GM23338 (cell line): ENCODE results near the gene EXOSC1. TPM values are rescaled to one million over a fixed set of nuclear protein-coding genes. Genes with fewer than 3 reads are reported as not detected.

ENCODE experiments used
- ATAC-seq: fragments of 200-7000 bp; cut with Tn5 transposase; 3 replicates; pipeline ENCODE4 v1.9.1; 2020
- DNase-seq: peaks from one replicate; pipeline ENCODE4 v3.0.0-alpha.2; 2015; ENCODE audit warnings: low spot score
- H2AFZ ChIP-seq: fragments of 200-600 bp; sonication (generic); 2 replicates; pipeline ENCODE4 v1.8.0; 2016; ENCODE audit warnings: antibody characterized with exemption, mild to moderate bottlenecking, moderate library complexity
- H3F3A ChIP-seq: fragments of 200-600 bp; sonication (generic); replicated peaks from 2 replicates; pipeline ENCODE4 v1.8.0; 2017; ENCODE audit warnings: antibody characterized with exemption, mixed run types, low read depth
- H3K27ac ChIP-seq: fragments of 200-600 bp; sonication (generic); 2 replicates; pipeline ENCODE4 v1.6.1; 2016; ENCODE audit warnings: low read depth
- H3K27me3 ChIP-seq: fragments of 200-600 bp; sonication (generic); 2 replicates; pipeline ENCODE4 v1.8.0; 2016; ENCODE audit warnings: mild to moderate bottlenecking, mixed run types, moderate library complexity; ENCODE audit not compliant: insufficient read depth
- H3K36me3 ChIP-seq: fragments of 200-600 bp; sonication (generic); 2 replicates; pipeline ENCODE4 v1.8.0; 2016; ENCODE audit warnings: mild to moderate bottlenecking; ENCODE audit not compliant: insufficient read depth
- H3K4me1 ChIP-seq: fragments of 200-600 bp; sonication (generic); 2 replicates; pipeline ENCODE4 v1.8.0; 2016; ENCODE audit warnings: mild to moderate bottlenecking, moderate library complexity; ENCODE audit not compliant: insufficient read depth
- H3K4me2 ChIP-seq: fragments of 200-600 bp; sonication (generic); 2 replicates; pipeline ENCODE4 v1.7.1; 2017; ENCODE audit warnings: mixed run types
- H3K4me3 ChIP-seq: fragments of 200-600 bp; sonication (generic); 2 replicates; pipeline ENCODE4 v1.6.1; 2016; ENCODE audit warnings: mixed run types
- H3K79me2 ChIP-seq: fragments of 200-600 bp; sonication (generic); replicated peaks from 2 replicates; pipeline ENCODE4 v1.8.0; 2017; ENCODE audit warnings: mild to moderate bottlenecking; ENCODE audit not compliant: insufficient read depth
- H3K9me2 ChIP-seq: fragments of 200-600 bp; sonication (generic); 2 replicates; pipeline ENCODE4 v1.8.0; 2017; ENCODE audit not compliant: insufficient read depth
- H4K20me1 ChIP-seq: fragments of 200-600 bp; sonication (generic); replicated peaks from 2 replicates; pipeline ENCODE4 v1.8.0; 2017; ENCODE audit warnings: mild to moderate bottlenecking; ENCODE audit not compliant: insufficient read depth
- H3K27ac Mint-ChIP-seq: 2 replicates; pipeline ENCODE4 v1.8.0; 2020; ENCODE audit warnings: inconsistent platforms, mild to moderate bottlenecking, moderate library complexity, mixed read lengths
- H3K27me3 Mint-ChIP-seq: 3 replicates; pipeline ENCODE4 v1.8.0; 2022; ENCODE audit warnings: low read depth, mild to moderate bottlenecking, moderate library complexity, mixed read lengths, inconsistent platforms; ENCODE audit not compliant: insufficient read depth, poor library complexity
- H3K36me3 Mint-ChIP-seq: 3 replicates; pipeline ENCODE4 v1.8.0; 2021; ENCODE audit warnings: low read depth, mild to moderate bottlenecking, inconsistent platforms, moderate library complexity, mixed read lengths
- H3K4me1 Mint-ChIP-seq: 3 replicates; pipeline ENCODE4 v1.8.0; 2020; ENCODE audit warnings: mild to moderate bottlenecking, inconsistent platforms, mixed read lengths
- H3K4me3 Mint-ChIP-seq: 3 replicates; pipeline ENCODE4 v1.8.0; 2021; ENCODE audit warnings: moderate library complexity, mild to moderate bottlenecking, inconsistent platforms, mixed read lengths
- H3K9me3 Mint-ChIP-seq: 3 replicates; pipeline ENCODE4 v1.8.0; 2020; ENCODE audit warnings: moderate library complexity, mild to moderate bottlenecking, inconsistent platforms, mixed read lengths
- CREB1 ChIP-seq: fragments of 250-450 bp; sonication (Bioruptor Pico); IDR thresholded peaks from 2 replicates; pipeline ENCODE4 v1.5.0; 2020; ENCODE audit warnings: low read depth, mild to moderate bottlenecking, moderate library complexity
- EZH2 ChIP-seq: fragments of 200-600 bp; sonication (generic); IDR thresholded peaks from one replicate; pipeline ENCODE4 v1.8.0; 2017; ENCODE audit warnings: antibody characterized with exemption, mild to moderate bottlenecking, low read depth; ENCODE audit not compliant: unreplicated experiment
- JUNB ChIP-seq: IDR thresholded peaks from one replicate; pipeline ENCODE4 v1.6.1; 2016; ENCODE audit warnings: antibody characterized with exemption; ENCODE audit not compliant: unreplicated experiment
- NANOG ChIP-seq: IDR thresholded peaks from 2 replicates; pipeline ENCODE4 v1.6.1; 2016; ENCODE audit warnings: antibody characterized with exemption, borderline replicate concordance
- POLR2AphosphoS5 ChIP-seq: IDR thresholded peaks from 2 replicates; pipeline ENCODE4 v1.6.1; 2016; ENCODE audit warnings: antibody characterized with exemption, low read depth
- STAT1 ChIP-seq: IDR thresholded peaks from one replicate; pipeline ENCODE4 v1.6.1; 2016; ENCODE audit warnings: antibody characterized with exemption; ENCODE audit not compliant: unreplicated experiment
- ZNF114 ChIP-seq: fragments of 250-450 bp; sonication (Bioruptor Pico); IDR thresholded peaks from 2 replicates; pipeline ENCODE4 v1.5.0; 2020; ENCODE audit warnings: mild to moderate bottlenecking, moderate library complexity
- ZNF331 ChIP-seq: fragments of 250-450 bp; sonication (Bioruptor Pico); IDR thresholded peaks from 2 replicates; pipeline ENCODE4 v1.5.0; 2020; ENCODE audit warnings: low read depth, mild to moderate bottlenecking, moderate library complexity
- polyA plus RNA-seq: library from polyadenylated mRNA; unstranded; fragments of >200 nt; fragmentation: Nextera tagmentation; extraction: Ambion mirVana; gene quantifications from 2 replicates; pipeline ENCODE4 v1.2.1, GENCODE V29; 2016
- total RNA-seq: library from RNA; depleted of rRNA; stranded (reverse); fragments of >200 nt; shearing (Covaris generic); gene quantifications from 2 replicates; pipeline ENCODE4 v1.2.3, GENCODE V29; 2014
- TF ChIP-seq, protein P1 (sequence below): IDR thresholded peaks from one replicate; pipeline ENCODE4 v1.6.1; 2018; ENCODE audit warnings: antibody characterized with exemption; ENCODE audit not compliant: unreplicated experiment
- TF ChIP-seq, protein P2 (sequence below), 2 experiments: fragments of 200-600 bp in 1 of 2; sonication (generic) in 1 of 2; conservative IDR thresholded peaks; 2 replicates each; pipeline versions ENCODE4 v1.5.1 to v1.6.1; 2016 to 2017; ENCODE audit warnings: antibody characterized with exemption in 2 of 2, low read depth in 2 of 2, mild to moderate bottlenecking in 2 of 2, moderate library complexity in 1 of 2
- TF ChIP-seq, protein P3 (sequence below): IDR thresholded peaks from 2 replicates; pipeline ENCODE4 v1.6.1; 2016; ENCODE audit warnings: antibody characterized with exemption

The EXOSC1 gene
- total and polyA plus RNA-seq, 2 experiments from 2014 or later: 63.6 to 131 TPM

- H3K4me3 ChIP-seq: peak overlapping the region; percentile 82
- H3K79me2 ChIP-seq: peaks cover 23% of the 10 kb centered on the region
- Mint-ChIP-seq H3K9me3 (no peaks in the 10 kb centered on the region), H3K27me3 (peaks cover 3% of the 10 kb centered on the region), H3K36me3 (peaks cover 30% of the 10 kb centered on the region), H3K4me1 (peaks cover 5% of the 10 kb centered on the region; the same call in 2 of the 3 replicates), H3K4me3 (peak overlapping the region; percentile 97), H3K27ac (peak overlapping the region; percentile 96)
- H3K4me1 ChIP-seq: peaks cover 8% of the 10 kb centered on the region; the same call in 1 of the 2 replicates
- no peaks in the 10 kb centered on the region for H3K9me2 ChIP-seq
- peak overlapping the region; percentile 100 for H3K4me2 ChIP-seq
- no peak overlapping the region for H2AFZ ChIP-seq
- peak; percentile 8; the same call in 2 of the 3 replicates for ATAC-seq
- H3K27ac ChIP-seq: peak overlapping the region; percentile 55
- DNase-seq: peak; percentile 39
- H3F3A ChIP-seq: no peaks in the 10 kb centered on the region; the same call in 1 of the 2 replicates
- H4K20me1 ChIP-seq: peaks cover 9% of the 10 kb centered on the region
- peaks cover 26% of the 10 kb centered on the region for H3K36me3 ChIP-seq
- TF ChIP-seq CREB1 (CRISPR knock-in tag) (no peak), JUNB (no peak)
- H3K27me3 ChIP-seq: no peaks in the 10 kb centered on the region
Observed at GRCh38 chr10:97399843-97400545, 45.8 kb downstream of the EXOSC1 start.

- Mint-ChIP-seq H3K27me3 (peaks cover 3% of the 10 kb centered on the region), H3K4me3 (no peak overlapping the region), H3K9me3 (no peaks in the 10 kb centered on the region), H3K27ac (no peak overlapping the region), H3K4me1 (peaks cover 5% of the 10 kb centered on the region; the same call in 2 of the 3 replicates), H3K36me3 (peaks cover 49% of the 10 kb centered on the region)
- Histone ChIP-seq H3K4me1 (peaks cover 8% of the 10 kb centered on the region; the same call in 1 of the 2 replicates), H3K27ac (no peak overlapping the region), H4K20me1 (peaks cover 9% of the 10 kb centered on the region), H3K4me2 (no peak overlapping the region), H3K4me3 (no peak overlapping the region), H3K36me3 (peaks cover 56% of the 10 kb centered on the region), H2AFZ (no peak overlapping the region), H3K9me2 (no peaks in the 10 kb centered on the region), H3F3A (no peaks in the 10 kb centered on the region; the same call in 1 of the 2 replicates), H3K27me3 (no peaks in the 10 kb centered on the region), H3K79me2 (peaks cover 23% of the 10 kb centered on the region)
- DNase-seq: no peak
- no peak for ATAC-seq
- TF ChIP-seq CREB1 (CRISPR knock-in tag) (no peak), STAT1 (no peak), NANOG (no peak), ZNF114 (no peak), EZH2 (no peak), POLR2AphosphoS5 (no peak), JUNB (no peak), ZNF331 (no peak)
- TF ChIP-seq, protein P1, sequence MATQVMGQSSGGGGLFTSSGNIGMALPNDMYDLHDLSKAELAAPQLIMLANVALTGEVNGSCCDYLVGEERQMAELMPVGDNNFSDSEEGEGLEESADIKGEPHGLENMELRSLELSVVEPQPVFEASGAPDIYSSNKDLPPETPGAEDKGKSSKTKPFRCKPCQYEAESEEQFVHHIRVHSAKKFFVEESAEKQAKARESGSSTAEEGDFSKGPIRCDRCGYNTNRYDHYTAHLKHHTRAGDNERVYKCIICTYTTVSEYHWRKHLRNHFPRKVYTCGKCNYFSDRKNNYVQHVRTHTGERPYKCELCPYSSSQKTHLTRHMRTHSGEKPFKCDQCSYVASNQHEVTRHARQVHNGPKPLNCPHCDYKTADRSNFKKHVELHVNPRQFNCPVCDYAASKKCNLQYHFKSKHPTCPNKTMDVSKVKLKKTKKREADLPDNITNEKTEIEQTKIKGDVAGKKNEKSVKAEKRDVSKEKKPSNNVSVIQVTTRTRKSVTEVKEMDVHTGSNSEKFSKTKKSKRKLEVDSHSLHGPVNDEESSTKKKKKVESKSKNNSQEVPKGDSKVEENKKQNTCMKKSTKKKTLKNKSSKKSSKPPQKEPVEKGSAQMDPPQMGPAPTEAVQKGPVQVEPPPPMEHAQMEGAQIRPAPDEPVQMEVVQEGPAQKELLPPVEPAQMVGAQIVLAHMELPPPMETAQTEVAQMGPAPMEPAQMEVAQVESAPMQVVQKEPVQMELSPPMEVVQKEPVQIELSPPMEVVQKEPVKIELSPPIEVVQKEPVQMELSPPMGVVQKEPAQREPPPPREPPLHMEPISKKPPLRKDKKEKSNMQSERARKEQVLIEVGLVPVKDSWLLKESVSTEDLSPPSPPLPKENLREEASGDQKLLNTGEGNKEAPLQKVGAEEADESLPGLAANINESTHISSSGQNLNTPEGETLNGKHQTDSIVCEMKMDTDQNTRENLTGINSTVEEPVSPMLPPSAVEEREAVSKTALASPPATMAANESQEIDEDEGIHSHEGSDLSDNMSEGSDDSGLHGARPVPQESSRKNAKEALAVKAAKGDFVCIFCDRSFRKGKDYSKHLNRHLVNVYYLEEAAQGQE: no peak
- TF ChIP-seq, protein P2, sequence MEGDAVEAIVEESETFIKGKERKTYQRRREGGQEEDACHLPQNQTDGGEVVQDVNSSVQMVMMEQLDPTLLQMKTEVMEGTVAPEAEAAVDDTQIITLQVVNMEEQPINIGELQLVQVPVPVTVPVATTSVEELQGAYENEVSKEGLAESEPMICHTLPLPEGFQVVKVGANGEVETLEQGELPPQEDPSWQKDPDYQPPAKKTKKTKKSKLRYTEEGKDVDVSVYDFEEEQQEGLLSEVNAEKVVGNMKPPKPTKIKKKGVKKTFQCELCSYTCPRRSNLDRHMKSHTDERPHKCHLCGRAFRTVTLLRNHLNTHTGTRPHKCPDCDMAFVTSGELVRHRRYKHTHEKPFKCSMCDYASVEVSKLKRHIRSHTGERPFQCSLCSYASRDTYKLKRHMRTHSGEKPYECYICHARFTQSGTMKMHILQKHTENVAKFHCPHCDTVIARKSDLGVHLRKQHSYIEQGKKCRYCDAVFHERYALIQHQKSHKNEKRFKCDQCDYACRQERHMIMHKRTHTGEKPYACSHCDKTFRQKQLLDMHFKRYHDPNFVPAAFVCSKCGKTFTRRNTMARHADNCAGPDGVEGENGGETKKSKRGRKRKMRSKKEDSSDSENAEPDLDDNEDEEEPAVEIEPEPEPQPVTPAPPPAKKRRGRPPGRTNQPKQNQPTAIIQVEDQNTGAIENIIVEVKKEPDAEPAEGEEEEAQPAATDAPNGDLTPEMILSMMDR (conservative IDR thresholded peaks at IDR 0.05; ENCODE audit: low read depth in 2 of 2): no peak
- TF ChIP-seq, protein P3, sequence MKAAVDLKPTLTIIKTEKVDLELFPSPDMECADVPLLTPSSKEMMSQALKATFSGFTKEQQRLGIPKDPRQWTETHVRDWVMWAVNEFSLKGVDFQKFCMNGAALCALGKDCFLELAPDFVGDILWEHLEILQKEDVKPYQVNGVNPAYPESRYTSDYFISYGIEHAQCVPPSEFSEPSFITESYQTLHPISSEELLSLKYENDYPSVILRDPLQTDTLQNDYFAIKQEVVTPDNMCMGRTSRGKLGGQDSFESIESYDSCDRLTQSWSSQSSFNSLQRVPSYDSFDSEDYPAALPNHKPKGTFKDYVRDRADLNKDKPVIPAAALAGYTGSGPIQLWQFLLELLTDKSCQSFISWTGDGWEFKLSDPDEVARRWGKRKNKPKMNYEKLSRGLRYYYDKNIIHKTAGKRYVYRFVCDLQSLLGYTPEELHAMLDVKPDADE: no peak
Observed at GRCh38 chr10:97396056-97396455, 49.8 kb downstream of the EXOSC1 start.
